Measurements from ENCODE around the gene ALDH16A1. TPM values are rescaled to one million over a fixed set of nuclear protein-coding genes. Genes with fewer than 3 reads are reported as not detected.

Gene ALDH16A1
- polyA plus RNA-seq, 12 donors = 7.3 to 19.4 (median 9.1) TPM; not detected in 1

GRCh38 chr19:49423071-49423984, 29.7 kb upstream of the ALDH16A1 start, which contains the start of gene PTH2:
PTH2 (minus strand) TSS chr19:49423441; CDS start chr19:49423339, 102 bp downstream.
- no peak for DNase-seq

GRCh38 chr19:49423985-49424303, 29.1 kb upstream of the ALDH16A1 start:
- DNase-seq = no peak

GRCh38 chr19:49425178-49425577, 27.8 kb upstream of the ALDH16A1 start, which contains the start of gene GFY:
GFY (plus strand) TSS chr19:49425388; CDS start chr19:49426431, 1,043 bp downstream.
- no peak for DNase-seq

GRCh38 chr19:49425922-49426592, 27.0 kb upstream of the ALDH16A1 start:
- no peak for DNase-seq

- no peak for DNase-seq
Observed at GRCh38 chr19:49427339-49427738, 25.7 kb upstream of the ALDH16A1 start.

GRCh38 chr19:49427855-49428546, 25.0 kb upstream of the ALDH16A1 start:
- DNase-seq = no peak

GRCh38 chr19:49428547-49429451, 24.2 kb upstream of the ALDH16A1 start:
- no peak for DNase-seq

GRCh38 chr19:49430172-49430677, 22.8 kb upstream of the ALDH16A1 start:
- no peak for DNase-seq

GRCh38 chr19:49430678-49431329, 22.2 kb upstream of the ALDH16A1 start:
- no peak for DNase-seq

GRCh38 chr19:49431330-49431749, 21.7 kb upstream of the ALDH16A1 start:
- DNase-seq = no peak

GRCh38 chr19:49432141-49433073, 20.6 kb upstream of the ALDH16A1 start:
- no peak for DNase-seq

GRCh38 chr19:49433240-49433901, 19.7 kb upstream of the ALDH16A1 start:
- no peak for DNase-seq

GRCh38 chr19:49434907-49435583, 18.0 kb upstream of the ALDH16A1 start:
- DNase-seq = no peak

GRCh38 chr19:49435670-49436069, 17.4 kb upstream of the ALDH16A1 start:
- no peak for DNase-seq

GRCh38 chr19:49436381-49437017, 16.5 kb upstream of the ALDH16A1 start:
- no peak for DNase-seq

- no peak for DNase-seq
Observed at GRCh38 chr19:49437231-49437630, 15.8 kb upstream of the ALDH16A1 start.

- DNase-seq = no peak
Observed at GRCh38 chr19:49438261-49438660, 14.8 kb upstream of the ALDH16A1 start.

GRCh38 chr19:49439836-49440235, 13.2 kb upstream of the ALDH16A1 start:
- no peak for DNase-seq
